CD4-positive, alpha-beta T cell treated with Interleukin-15 for 4 hours (primary cell): ENCODE results near the gene ENTPD6.
A peak's percentile ranks its signal among the peaks of the same experiment; 100 is the strongest.

Experiments used
- DNase-seq: peaks from one replicate; pipeline ENCODE4 v3.0.0-alpha.2; 2020; ENCODE audit warnings: low spot score

The ENTPD6 gene

DNA sequence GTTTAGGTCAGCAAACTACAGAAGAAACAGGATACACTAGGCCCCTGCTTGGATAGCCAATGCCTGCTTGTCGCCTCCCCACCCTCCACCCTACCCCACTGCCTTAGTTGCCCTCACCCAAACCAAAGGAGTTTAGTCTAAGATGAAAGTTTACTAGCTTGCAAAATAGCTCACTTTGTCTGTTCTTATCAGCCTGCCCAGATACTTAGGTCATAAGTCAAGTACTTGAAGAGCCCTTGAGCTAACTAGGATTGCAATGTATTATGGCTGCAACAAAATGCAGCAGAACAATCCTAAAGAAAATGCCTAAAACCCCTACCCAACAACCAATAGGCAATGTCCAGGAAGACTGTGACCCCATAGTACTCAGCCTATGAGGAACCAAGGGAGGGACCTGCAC, 7.3 kb upstream of the ENTPD6 start:
- no peak for DNase-seq

DNA sequence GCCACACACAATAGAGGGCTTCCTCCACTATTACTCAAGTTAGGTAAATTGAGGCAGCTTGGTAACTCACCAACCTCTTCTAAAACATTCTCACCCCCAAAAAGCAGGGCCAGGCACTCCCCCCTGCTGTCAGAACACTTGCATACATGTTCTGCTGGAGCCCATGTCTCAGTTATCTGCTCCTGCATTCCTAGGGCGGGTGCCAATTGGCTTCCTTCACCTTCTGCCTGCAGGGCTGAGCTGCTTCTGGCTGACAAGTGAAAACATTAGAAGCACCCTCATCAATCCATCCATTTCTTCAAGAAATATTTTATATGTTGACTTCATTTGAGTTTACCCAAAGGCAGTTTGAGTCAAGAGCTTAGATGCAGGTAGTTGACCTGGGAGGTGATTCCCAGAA, 4.5 kb upstream of the ENTPD6 start:
- no peak for DNase-seq

DNA sequence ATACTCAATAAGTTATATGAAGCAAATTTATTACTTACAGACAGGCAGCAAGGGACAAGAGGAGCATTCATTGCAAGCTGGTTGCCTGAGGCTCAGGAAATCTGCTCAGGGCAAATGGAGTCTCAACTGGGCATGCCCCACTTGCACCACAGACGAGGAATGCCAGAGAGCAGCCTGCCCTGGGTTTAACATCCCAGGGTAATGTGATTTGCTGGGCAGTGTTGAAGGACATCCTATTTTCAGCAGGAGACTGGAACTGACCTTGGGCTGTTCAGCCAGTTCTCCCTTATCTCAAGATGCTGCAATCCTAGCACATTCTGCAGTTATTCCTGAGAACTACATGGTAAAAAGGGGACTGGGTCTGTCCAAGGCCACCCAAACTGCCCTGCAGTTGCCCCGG, 3.8 kb upstream of the ENTPD6 start:
- DNase-seq = no peak

DNA sequence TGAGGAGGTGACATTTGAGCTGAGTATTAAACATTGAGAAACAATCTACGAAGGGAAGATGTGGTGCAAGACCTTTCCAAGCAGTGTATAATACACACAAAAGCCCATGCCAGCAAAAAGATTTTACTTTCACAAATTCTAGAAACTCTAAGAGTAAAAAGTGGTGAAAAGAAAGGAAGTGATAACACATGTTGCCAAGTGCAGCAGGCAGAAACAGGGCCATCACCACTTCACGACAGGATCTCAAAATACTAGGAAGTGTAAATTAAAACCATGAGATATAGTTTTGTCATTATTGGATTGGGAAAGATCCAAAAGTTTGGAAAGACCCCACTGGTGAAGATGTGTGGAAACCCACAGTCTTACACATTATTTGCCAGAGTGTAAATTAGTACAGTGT, 1.7 kb upstream of the ENTPD6 start:
- no peak for DNase-seq

DNA sequence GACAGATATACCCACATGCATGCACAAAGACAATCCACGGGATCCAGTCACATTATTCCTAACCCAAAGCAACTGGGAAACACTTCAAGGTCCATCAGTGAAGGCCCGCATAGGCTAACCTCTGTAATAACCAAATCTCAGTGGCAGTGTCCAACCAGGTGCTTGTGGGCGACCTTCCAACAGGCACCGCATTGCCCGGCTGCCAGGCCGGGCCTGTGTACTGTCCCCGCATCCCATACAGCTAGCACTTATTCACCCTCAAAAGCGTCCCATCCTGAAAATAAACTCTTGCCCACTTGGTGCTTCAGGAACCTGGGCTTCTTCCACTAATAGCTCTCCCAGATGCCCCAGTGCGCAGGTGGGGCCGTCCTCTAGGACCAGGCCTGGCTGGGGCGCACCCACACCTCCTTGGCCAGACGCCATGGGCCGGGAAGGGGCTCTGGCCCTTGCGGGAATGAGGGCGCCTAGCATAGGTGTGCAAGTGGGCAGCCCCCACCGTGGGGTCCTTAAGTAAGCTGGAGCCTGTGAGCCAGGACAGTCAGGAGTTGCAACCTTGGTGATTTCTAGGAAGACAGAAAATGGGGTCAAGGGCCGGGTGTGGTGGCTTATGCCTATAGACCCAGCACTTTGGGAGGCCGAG, 1.1 kb upstream of the ENTPD6 start:
- no peak for DNase-seq

DNA sequence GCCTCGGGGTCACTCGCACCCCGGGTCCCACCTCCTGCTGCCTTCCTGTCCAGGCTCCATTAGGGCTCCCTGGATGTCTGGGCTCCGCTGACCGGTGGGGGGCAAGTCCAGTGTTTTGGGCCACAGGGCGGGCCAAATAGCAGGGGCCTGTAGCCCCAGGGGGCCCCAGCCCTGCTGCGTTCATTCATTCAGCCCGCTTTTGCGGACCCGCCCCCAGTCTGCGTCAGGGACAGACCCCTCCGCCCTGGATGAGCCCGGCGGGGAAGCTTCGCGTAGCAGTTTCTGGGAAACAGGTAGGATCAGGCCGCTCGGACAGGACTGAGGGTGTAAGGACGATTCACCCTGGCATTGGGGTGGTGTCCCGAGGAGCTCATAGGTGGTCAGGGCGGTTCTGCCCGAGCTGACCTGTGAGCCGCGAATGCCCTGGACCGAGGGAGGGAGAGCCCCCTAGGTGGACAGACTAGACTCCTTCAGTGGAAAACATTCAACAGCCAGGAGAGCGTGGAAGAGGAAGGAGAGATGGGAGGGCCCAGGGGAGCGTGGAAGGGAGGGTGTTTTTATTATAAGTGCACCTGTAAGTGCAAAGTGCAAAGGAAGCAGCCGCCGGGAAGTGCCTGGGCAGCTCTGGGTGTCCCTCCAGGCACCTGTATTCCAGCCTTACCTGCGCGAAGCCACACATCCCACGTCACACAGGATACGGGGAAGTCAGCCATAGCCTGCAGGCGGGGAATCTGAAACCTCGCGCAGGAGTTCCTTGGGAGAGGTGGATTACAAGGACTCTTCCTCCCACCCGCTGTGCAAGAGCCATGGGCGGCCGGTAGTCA, 662 bp downstream of the ENTPD6 start:
- peak; percentile 1 for DNase-seq

DNA sequence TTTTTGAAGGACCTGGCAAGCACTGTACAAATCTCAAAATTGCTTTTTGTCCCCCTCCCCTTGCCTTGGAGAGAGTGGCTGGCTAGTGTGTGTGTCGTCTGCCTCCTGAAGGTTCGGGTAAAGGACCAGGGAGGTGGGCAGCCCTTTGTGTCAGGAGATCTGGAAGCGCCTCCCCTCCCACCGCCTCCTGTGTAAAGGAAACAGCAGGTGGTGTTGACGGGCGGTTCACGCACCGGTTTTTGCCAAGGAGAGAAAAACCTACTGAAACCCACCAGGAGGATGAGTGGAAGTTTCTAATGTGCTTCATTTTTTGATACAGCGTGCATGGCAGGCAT, 1.2 kb downstream of the ENTPD6 start:
- DNase-seq = no peak

DNA sequence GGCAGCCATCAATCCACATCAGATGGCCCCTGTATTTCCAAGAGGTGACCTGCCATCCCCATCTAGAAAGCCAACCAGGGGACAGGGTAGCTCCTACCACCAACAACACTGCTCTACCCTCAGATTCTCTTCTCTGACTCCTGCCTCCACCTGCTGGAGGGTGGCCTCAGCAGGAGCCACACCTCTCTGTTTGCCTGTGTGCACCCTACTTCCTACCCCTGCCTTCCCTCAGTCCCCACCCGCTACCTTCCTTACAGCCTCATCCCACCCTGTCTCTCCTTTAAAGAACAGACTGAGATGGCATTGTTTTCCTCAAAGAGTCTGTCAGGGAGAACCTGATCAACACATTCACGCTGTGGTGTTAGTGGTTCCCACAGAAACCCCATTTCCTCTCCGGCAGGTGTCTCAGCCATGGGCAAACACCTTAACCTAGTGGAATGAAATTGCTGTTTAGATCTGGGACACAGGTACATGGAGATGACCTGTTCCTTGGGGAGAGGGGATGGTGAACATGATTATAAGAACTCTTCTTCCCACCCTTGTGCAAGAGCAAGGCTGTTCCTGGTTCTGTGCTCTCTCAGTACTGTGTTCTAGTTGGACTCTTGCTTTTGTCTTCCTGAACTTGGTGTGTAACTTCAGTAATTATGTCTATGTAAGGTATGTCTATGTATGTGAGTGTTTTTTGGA, 1.8 kb downstream of the ENTPD6 start:
- DNase-seq = peak; percentile 16

DNA sequence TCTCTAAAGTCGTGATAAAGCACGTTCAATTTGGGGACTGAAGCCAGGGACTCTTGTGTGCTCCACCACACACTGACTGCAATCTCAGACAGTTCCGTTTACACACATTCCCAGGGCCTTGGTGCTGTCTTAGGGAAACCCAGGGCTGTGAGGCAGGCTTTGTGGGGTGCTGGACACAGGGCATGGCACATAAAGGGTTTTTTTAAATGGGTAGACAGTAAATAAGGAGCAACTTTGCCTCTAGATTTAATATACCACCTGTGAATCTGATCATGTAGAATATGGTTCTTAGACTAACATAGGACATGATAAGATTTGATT, 2.3 kb downstream of the ENTPD6 start:
- DNase-seq = no peak

DNA sequence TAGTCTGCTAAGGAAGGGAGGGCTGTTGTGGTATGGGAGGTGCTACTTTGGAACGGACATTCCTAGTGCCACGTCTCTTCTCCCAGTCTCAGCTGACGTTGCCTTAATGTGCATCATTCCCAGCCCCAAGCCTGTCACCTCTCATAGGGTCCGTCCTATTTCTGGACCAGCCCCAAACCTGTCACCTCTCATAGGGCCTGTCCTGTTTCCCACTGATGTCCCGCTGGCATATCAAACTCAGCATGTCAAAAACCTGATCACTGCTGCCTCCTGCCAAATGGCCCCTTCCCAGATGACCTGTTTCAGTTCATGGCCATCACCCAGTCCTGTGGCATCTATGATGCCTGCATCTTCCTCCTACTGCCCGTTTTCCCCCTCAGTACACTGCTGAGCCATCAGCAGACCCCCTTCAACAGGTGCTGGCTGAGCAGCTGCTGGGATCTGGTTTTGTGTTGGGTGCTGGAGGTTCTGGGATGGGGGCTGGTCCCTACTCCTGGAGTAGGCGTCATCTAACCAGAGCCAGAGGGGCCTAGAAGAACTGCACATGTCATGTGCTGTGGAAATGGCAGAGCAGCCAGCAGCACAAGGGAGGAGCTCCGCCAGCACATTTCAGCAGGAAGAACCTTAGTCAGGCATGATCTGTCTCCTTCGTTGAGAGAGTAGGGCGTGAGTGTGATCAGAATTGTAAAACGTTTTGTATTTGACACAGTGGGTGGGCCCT, 3.3 kb downstream of the ENTPD6 start:
- DNase-seq = no peak

DNA sequence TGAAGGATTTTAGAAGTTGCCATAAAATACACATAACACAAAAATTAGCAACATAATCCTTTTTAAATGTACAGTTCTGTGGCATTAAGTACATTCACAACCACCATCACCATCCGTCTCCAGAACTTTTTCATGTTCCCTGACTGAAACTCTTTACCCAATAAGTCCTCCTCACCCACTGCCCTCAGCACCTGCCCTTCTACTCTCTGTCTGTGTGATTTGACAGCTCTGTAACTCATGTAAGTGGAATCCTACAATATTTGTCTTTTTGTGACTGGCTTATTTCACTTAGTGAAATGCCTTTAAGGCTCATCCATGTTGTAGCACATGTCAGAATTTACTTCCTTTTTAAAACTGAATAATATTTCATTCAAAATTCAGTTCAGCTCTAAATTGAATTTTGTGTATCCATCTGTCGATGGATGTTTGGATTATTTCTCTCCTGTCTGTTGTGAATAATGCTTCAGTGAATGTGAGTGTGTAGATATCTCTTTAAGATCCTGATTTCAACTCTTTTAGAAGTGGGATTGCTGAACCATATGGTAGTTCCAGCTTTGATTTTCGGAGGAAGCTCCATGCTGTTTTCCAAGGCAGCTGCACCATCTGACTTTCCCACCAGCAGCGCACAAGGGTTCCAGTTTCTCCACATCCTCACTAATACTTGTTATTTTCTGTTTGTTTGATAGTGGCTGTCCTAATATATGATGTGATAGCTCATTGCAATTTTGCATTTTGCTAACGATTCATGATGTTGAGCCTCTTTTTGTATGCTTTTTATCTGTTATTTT, 4.2 kb downstream of the ENTPD6 start:
- DNase-seq = no peak

DNA sequence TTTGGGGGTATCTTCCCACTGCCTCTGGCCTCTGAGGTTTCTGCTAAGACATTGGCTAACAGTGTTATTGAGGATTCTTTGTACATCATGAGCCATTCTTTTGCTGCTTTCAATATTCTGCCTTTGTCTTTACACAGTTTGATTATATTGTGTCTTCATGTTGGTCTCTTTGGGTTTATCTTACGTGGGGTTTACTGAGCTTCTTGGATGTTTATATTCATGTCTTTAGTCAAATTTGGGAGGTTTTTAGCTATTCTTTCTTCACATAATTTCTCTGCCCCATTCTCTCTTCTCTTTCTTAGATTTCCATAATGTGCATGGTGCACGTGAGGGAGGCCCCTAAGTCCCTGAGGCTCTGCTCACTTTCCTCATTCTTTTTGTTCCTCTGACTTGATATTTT, 7.6 kb downstream of the ENTPD6 start:
- no peak for DNase-seq

DNA sequence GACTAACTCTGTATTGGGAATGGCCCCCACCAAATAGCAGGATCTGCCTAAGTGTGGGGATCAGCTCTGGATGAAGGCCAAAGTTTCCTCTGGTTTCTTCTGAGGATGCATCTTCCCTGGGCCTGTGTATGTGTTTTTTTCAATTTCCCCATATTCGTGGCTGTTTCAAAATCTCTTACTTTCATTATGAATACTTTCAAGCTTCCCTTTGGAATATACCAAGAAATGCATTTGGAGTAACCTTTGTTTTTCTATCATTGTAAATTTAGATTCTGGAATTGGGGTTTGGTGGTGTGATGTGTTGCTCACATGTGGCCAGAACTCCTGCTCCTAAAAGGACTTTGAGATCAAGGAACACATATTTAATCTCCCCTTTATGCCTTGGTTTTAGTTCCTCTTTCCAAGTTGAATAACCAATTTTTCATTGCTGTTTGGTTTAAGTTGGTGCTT, 8.4 kb downstream of the ENTPD6 start:
- DNase-seq = no peak

DNA sequence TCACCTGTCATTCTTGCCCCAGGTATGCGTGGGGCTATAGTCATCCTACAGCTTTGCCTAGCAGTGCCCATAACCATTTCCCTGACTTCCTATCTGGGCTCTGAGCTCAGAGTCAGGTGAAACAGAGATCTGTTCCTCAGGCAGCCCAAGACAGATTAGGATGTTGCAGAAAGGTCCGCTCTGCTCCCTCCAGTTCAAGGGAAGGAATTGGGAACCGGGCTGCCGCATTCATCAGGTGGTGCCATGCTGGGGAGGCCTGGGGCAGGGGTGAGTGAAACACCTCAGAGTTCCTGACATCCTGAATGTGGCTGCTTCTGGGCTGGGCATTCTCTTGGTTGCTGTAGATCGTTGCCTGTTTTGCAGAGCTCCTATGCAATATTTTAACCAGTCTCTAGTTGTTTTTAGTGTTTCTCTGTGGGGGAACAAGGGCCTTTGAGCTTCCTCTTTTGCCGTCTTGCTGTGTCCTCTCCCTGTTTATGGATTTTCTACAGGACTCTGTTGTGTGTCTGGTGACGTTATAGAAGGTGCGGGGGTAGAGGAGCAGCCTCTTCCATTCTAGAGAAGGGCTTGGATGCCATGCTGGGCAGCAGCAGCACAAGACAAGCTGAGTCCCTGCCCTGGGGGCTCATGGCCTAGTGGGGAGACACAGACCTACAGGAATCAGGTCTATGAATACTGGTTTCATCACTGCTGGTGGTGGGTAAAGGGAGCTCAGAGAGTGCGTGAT, 9.2 kb downstream of the ENTPD6 start:
- DNase-seq = no peak

DNA sequence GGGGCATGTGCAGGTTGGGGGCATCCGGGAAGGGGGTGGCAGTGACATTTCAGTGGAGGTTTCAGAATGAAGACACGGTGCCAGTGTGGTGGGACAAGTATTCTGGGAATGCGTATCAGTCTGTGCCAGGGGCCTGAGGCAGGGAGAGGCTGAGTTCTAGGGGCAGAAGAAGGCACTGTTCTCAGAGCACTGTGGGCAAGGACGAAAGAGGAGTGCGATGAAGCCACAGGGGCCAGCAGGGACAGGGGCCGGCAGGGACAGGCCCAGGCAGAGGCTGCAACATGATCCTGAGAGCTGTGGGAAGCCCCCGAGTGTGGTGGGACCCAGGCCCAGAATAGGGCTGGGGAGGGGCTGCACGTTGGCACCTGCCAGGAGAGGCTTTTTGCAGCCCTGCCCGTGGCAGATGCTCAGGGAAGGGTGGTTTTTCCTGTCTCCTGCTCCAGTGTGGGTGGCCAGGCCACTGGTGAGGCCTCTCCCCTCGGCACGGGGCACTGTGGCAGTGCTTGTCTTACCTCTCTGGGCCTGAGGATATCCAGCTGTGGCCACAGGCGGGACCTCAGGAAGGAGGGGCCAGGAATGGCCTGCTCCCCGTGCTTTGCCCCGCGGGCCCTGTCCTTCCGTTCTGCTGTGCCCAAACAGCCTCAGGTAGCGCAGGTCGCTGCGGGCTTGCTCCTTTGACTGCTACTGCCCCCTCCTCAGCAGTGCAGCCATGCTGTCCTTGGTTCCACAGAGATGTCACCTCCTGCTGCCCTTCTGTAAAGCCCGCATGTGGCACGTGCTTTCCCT, 10.0 kb downstream of the ENTPD6 start:
- no peak for DNase-seq

DNA sequence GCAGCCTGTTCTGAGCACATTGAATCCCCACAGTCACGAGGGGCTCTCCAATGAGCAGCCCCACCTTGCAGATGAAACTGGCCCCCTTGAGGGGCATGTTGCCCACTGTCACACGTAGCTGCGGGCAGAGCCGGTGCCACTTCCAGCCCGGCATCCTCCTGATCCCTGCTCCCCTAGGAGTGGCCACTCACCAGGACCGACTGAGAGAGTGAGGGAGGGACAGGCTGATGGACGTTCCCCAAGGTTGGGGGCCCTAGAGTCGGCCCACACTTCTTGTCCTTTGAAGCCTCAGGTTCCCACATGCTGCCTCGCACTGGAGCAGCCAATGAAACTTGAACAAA, 10.5 kb downstream of the ENTPD6 start:
- no peak for DNase-seq

DNA sequence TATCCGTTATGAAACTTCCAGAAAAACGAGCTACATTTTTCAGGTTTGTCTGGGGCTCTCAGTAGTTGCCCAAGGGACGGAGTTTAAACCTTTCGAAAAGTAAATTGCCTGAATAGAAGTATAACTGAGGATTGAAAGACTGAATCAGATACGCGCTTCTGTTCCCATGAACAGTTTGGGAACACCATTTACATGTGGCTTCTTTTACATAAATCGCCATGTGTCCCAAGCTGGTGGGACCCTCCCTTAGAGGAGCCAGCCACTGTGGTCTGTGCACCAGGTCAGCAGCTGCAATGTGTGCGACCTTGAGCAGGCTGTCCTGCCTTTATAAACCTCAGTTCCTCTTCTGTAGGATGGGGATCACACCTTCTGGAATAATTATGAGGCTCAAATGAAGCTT, 11.0 kb downstream of the ENTPD6 start:
- no peak for DNase-seq

DNA sequence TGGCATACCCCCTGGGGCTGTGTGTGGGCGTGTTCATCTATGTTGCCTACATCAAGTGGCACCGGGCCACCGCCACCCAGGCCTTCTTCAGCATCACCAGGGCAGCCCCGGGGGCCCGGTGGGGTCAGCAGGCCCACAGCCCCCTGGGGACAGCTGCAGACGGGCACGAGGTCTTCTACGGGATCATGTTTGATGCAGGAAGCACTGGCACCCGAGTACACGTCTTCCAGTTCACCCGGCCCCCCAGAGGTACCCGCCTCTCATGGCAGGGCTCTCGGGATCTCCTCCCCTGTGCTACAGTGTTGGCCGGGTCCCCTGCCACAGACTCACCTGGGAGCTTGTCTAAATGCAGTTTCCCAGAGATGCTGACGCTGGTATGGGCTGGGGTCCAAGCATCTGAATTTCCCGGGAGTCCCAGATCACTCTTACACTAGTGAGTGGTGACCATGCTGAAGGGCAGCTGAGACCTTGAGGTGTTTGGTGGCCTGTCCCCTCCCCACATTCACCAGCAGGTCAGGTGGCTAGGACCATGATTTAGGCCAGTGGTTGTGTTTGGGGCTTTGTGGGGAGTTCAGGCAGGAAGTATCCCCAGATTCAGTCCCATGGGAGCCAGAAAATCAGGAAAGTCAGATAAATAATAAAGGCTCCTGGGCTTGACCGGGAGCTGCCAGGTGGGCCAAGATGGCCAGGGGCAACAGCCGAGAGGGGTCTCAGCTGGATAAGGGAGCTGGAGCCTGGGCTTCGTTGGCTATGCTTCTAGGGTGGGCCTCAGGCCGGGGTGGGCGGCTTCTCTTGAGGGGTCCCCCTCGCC, 11.8 kb downstream of the ENTPD6 start:
- no peak for DNase-seq

DNA sequence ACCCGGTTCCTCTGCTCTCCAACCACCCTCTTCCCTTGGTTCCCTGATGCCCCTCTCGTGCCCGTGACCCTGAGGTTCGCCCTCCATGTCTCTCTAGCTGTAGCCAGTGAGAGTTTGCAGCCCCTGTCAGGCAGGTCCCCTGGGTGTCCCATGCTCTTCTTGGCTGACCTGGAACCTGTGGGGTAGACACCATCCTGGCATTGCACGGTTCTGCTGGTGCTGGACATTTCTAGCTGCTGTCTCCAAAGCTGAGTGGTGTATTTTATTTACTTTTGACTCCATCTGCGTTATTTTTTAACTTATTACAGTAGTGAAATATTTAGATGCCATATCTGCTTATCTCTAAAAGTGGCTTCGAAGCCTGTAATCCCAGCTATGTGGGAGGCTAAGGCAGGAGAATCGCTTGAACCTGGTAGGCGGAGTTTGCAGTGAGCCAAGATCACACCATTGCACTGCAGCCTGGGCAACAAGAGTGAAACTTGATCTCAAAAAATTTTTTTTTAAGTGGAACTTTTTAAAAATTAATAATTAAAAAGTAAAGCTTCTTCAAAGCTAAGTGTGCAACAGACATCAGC, 12.5 kb downstream of the ENTPD6 start:
- no peak for DNase-seq
